ENCODE results near the gene KBTBD4.
"Not testable (repeated sequence)": the region's sequence is repeated elsewhere in the genome, so short reads cannot be mapped to it uniquely, and the experiment has no call there.

Gene KBTBD4

GRCh38 chr11:47533690-47534151 lies 45.0 kb downstream of the KBTBD4 start:
- FAIRE-seq (no peak), DNase-seq (ENCODE audit: insufficient read length) (no peak)
- no peak for TF ChIP-seq POLR2A (IDR thresholded peaks at IDR 0.05; ENCODE audit: low read depth, low read length)
- TF ChIP-seq POLR2AphosphoS5 (IDR thresholded peaks at IDR 0.05; ENCODE audit: low read depth, low read length), result no peak
- no peak for TF ChIP-seq TAF1 (IDR thresholded peaks at IDR 0.05; ENCODE audit: borderline replicate concordance, low read depth, low read length)

- no peak for DNase-seq (ENCODE audit: insufficient read length)
- TF ChIP-seq TAF1 (IDR thresholded peaks at IDR 0.05; ENCODE audit: borderline replicate concordance, low read depth, low read length) (no peak), POLR2AphosphoS5 (IDR thresholded peaks at IDR 0.05; ENCODE audit: low read depth, low read length) (no peak), POLR2A (IDR thresholded peaks at IDR 0.05; ENCODE audit: low read depth, low read length) (no peak)
- no peak for FAIRE-seq
Observed at GRCh38 chr11:47532597-47533213, 46.1 kb downstream of the KBTBD4 start.

- DNase-seq (ENCODE audit: insufficient read length) (no peak), FAIRE-seq (no peak)
- TF ChIP-seq POLR2AphosphoS5 (IDR thresholded peaks at IDR 0.05; ENCODE audit: low read depth, low read length) (no peak), TAF1 (IDR thresholded peaks at IDR 0.05; ENCODE audit: borderline replicate concordance, low read depth, low read length) (no peak), POLR2A (IDR thresholded peaks at IDR 0.05; ENCODE audit: low read depth, low read length) (no peak)
Observed at GRCh38 chr11:47531666-47532065, 47.1 kb downstream of the KBTBD4 start.

GRCh38 chr11:47530721-47531120 lies 48.0 kb downstream of the KBTBD4 start:
- FAIRE-seq, result not testable (repeated sequence)

GRCh38 chr11:47529951-47530350 lies 48.8 kb downstream of the KBTBD4 start:
- no peak for DNase-seq (ENCODE audit: insufficient read length)
- no peak for TF ChIP-seq TAF1 (IDR thresholded peaks at IDR 0.05; ENCODE audit: borderline replicate concordance, low read depth, low read length)
- TF ChIP-seq POLR2AphosphoS5 (IDR thresholded peaks at IDR 0.05; ENCODE audit: low read depth, low read length), result no peak
- TF ChIP-seq POLR2A (IDR thresholded peaks at IDR 0.05; ENCODE audit: low read depth, low read length), result no peak
- no peak for FAIRE-seq

More at GRCh38 chr11:47530721-47531120, 48.0 kb downstream of the KBTBD4 start:
- not testable (repeated sequence) for DNase-seq (ENCODE audit: insufficient read length)

- TF ChIP-seq POLR2AphosphoS5 (IDR thresholded peaks at IDR 0.05; ENCODE audit: low read depth, low read length), result no peak
- no peak for TF ChIP-seq TAF1 (IDR thresholded peaks at IDR 0.05; ENCODE audit: borderline replicate concordance, low read depth, low read length)
- TF ChIP-seq POLR2A (IDR thresholded peaks at IDR 0.05; ENCODE audit: low read depth, low read length), result no peak
- no peak for DNase-seq (ENCODE audit: insufficient read length)
- FAIRE-seq, result no peak
Observed at GRCh38 chr11:47527186-47527585, 51.6 kb downstream of the KBTBD4 start.

- FAIRE-seq; DNase-seq (ENCODE audit: insufficient read length): not testable (repeated sequence)
Observed at GRCh38 chr11:47526032-47526431, 52.7 kb downstream of the KBTBD4 start.

GRCh38 chr11:47524291-47524874 lies 54.4 kb downstream of the KBTBD4 start:
- no peak for DNase-seq (ENCODE audit: insufficient read length)
- no peak for FAIRE-seq
- TF ChIP-seq TAF1 (IDR thresholded peaks at IDR 0.05; ENCODE audit: borderline replicate concordance, low read depth, low read length) (no peak), POLR2AphosphoS5 (IDR thresholded peaks at IDR 0.05; ENCODE audit: low read depth, low read length) (no peak), POLR2A (IDR thresholded peaks at IDR 0.05; ENCODE audit: low read depth, low read length) (no peak)

GRCh38 chr11:47523490-47524225 lies 55.1 kb downstream of the KBTBD4 start:
- FAIRE-seq (peak; percentile 91), DNase-seq (ENCODE audit: insufficient read length) (no peak)
- TF ChIP-seq POLR2AphosphoS5 (IDR thresholded peaks at IDR 0.05; ENCODE audit: low read depth, low read length), result no peak
- TF ChIP-seq TAF1 (IDR thresholded peaks at IDR 0.05; ENCODE audit: borderline replicate concordance, low read depth, low read length), result no peak
- no peak for TF ChIP-seq POLR2A (IDR thresholded peaks at IDR 0.05; ENCODE audit: low read depth, low read length)

All from GM12892 (cell line).